Measurements from ENCODE around the gene MAFG. TPM values are rescaled to one million over a fixed set of nuclear protein-coding genes. Genes with fewer than 3 reads are reported as not detected.
"Not testable (repeated sequence)": the region's sequence is repeated elsewhere in the genome, so short reads cannot be mapped to it uniquely, and the experiment has no call there.

MAFG gene
- total and polyA plus RNA-seq, 5 donors from 2014 or later: 2.2 to 14.3 (median 2.7) TPM

DNA sequence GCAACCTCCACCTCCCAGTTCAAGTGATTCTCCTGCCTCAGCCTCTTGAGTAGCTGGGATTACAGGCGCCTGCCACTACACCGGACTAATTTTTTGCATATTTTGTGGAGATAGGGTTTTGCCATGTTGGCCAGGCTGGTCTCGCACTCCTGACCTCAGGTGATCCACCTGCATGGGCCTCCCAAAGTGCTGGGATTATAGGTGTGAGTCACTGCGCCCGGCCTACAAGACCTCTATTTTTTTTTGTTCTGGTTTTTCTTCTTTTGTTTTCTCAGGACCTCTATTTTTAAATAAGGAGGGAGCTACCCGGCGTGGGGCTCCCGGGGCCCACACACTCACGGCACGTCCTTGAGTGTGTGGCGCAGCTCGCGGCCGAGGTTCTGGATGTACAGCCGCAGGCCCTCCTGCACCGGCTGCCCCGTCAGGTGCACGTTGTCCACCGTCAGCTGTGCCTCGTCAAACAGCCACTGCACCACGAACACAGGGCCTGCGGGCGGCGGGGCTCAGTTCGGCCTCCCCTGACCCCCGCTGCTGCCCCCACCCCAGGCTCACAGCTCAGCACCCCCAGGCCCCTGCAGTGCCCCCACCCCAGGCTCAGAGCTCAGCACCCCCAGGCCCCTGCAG lies 27.6 kb upstream of the MAFG start:
- H3K4me3 ChIP-seq (ENCODE audit: low read depth, low read length): no peak overlapping the region
- Mint-ChIP-seq H3K4me3 (no peak overlapping the region), H3K9me3 (peaks cover 0 to 1% (median 0%) of the 10 kb centered on the region in 7 donors), H3K36me3 (no peaks in the 10 kb centered on the region), H3K4me1 (peaks cover 0 to 24% (median 0%) of the 10 kb centered on the region in 4 donors), H3K27me3 (peaks cover 13% of the 10 kb centered on the region), H3K27ac (no peak overlapping the region)
- H3K27ac ChIP-seq (ENCODE audit: insufficient read depth, low read length, poor library complexity, severe bottlenecking): no peak overlapping the region
- no peaks in the 10 kb centered on the region for H3K9me3 ChIP-seq (ENCODE audit: control insufficient read depth in 2 of 2, low read length in 2 of 2)
- DNase-seq (no peak), ATAC-seq (ENCODE audit: low read depth in 2 of 2) (no peak)
- H3K4me1 ChIP-seq (ENCODE audit: control insufficient read depth, insufficient read depth, low read length, poor library complexity, severe bottlenecking): peaks cover 18% of the 10 kb centered on the region
- H3K36me3 ChIP-seq (ENCODE audit: control insufficient read depth, insufficient read depth, low read length): no peaks in the 10 kb centered on the region
- H3K27me3 ChIP-seq (ENCODE audit: control insufficient read depth, insufficient read depth, low read length): peaks cover 5% of the 10 kb centered on the region

DNA sequence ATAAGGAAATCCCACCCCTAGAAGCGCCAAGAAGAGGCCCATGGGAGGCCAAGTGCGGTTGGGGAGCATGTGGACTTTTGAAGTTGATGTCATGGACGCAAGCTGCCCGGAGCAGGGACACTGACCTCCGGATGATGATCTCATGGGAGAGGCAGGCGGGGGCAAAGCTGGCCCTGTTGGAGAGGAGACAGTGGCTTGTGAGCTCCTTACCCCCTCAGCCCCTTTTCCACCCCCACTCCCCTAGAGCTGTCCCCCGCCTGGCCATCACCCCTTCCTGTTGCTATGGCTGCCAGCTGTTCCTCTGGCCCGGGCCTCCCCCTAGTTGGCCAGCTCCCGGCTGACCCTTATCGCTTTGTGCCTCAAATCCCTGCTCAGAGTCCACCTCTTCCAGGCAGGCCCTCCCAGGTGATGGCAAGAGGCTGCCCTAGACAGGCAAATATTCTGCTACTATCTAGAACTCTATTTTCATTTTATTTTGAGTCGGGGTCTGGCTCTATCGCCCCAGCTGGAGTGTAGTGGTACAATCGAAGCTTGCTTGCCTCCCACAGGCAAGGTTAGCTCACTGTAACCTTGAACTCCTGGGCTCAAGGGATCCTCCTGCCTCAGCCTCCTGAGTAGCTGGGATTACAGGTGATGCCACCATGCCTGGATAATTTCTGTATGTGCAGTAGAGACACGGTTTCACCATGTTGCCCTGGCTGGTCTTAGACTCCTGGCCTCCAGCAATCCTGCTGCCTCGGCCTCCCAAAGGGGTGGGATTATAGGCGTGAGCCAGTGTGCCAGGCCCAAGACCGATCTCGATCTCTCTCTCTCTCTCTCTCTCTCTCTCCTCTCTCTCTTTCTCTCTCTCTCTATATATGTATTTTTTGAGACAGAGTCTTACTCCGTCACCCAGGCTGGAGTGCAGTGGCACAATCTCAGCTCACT lies 26.9 kb upstream of the MAFG start:
- H3K4me1 Mint-ChIP-seq: peaks cover 0 to 24% (median 0%) of the 10 kb centered on the region in 4 donors
- ATAC-seq (ENCODE audit: low read depth in 2 of 2) (no peak), DNase-seq (no peak)
- Histone ChIP-seq H3K36me3 (ENCODE audit: control insufficient read depth, insufficient read depth, low read length) (no peaks in the 10 kb centered on the region), H3K9me3 (ENCODE audit: control insufficient read depth in 2 of 2, low read length in 2 of 2) (no peaks in the 10 kb centered on the region), H3K4me3 (ENCODE audit: low read depth, low read length) (no peak overlapping the region), H3K4me1 (ENCODE audit: control insufficient read depth, insufficient read depth, low read length, poor library complexity, severe bottlenecking) (peaks cover 13% of the 10 kb centered on the region), H3K27ac (ENCODE audit: insufficient read depth, low read length, poor library complexity, severe bottlenecking) (no peak overlapping the region), H3K27me3 (ENCODE audit: control insufficient read depth, insufficient read depth, low read length) (peaks cover 5% of the 10 kb centered on the region)
- no peaks in the 10 kb centered on the region for H3K36me3 Mint-ChIP-seq
- H3K4me3 Mint-ChIP-seq: no peak overlapping the region
- H3K9me3 Mint-ChIP-seq: peaks cover 0 to 1% (median 0%) of the 10 kb centered on the region in 7 donors
- H3K27ac Mint-ChIP-seq: no peak overlapping the region
- peaks cover 13% of the 10 kb centered on the region for H3K27me3 Mint-ChIP-seq

DNA sequence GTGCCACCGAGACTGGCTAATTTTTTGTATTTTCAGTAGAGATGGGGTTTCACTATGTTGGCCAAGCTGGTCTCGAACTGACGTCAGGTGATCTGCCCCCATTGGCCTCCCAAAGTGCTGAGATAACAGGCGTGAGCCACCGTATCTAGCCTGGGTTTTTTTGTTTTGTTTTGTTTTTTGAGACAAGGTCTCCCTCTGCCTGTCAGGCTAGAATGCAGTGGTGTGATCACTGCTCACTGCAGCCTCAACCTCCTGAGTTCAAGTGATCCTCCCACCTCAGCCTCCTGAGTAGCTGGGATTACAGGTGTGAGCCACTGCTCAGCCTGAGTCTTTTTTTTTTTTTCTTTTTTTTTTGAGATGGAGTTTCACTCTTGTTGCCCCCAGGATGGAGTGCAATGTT lies 25.9 kb upstream of the MAFG start:
- H3K27me3 Mint-ChIP-seq; H3K9me3 ChIP-seq (ENCODE audit: control insufficient read depth in 2 of 2, low read length in 2 of 2); H3K4me1 ChIP-seq (ENCODE audit: control insufficient read depth, insufficient read depth, low read length, poor library complexity, severe bottlenecking); H3K4me3 ChIP-seq (ENCODE audit: low read depth, low read length); H3K9me3 Mint-ChIP-seq; H3K27me3 ChIP-seq (ENCODE audit: control insufficient read depth, insufficient read depth, low read length); H3K4me3 Mint-ChIP-seq; H3K27ac Mint-ChIP-seq; H3K36me3 Mint-ChIP-seq; ATAC-seq (ENCODE audit: low read depth in 2 of 2); H3K27ac ChIP-seq (ENCODE audit: insufficient read depth, low read length, poor library complexity, severe bottlenecking); H3K36me3 ChIP-seq (ENCODE audit: control insufficient read depth, insufficient read depth, low read length): not testable (repeated sequence)
- peak in 1 of 3 donors; percentile 35 for DNase-seq
- H3K4me1 Mint-ChIP-seq: peaks cover 0 to 18% (median 0%) of the 10 kb centered on the region in 4 donors

DNA sequence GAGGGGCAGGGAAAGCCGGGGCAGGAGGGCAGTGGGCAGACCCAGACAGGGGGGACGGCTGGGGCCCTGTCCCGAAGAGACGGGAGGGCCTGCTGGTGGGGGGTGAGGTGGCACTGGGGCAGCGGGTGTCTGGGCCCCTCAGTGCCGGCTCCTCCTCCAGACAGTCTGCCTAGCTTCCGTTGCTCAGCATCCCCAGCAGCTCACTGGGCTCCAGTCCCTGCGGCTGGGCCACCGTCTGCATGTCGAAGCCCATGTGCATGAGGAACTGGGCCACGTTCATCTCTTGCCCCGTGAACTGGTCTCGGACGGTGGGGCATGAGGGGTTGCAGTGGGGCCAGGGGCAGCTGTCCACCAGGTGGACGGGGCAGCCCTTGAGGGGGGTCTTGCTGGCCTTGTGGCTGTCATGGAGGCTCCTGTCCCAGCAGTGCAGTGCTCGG lies 25.3 kb upstream of the MAFG start:
- Mint-ChIP-seq H3K36me3 (no peaks in the 10 kb centered on the region), H3K27me3 (peaks cover 8% of the 10 kb centered on the region), H3K4me1 (peaks cover 0 to 17% (median 0%) of the 10 kb centered on the region in 4 donors), H3K9me3 (peaks cover 0 to 1% (median 0%) of the 10 kb centered on the region in 7 donors), H3K4me3 (no peak overlapping the region), H3K27ac (no peak overlapping the region)
- DNase-seq (no peak), ATAC-seq (ENCODE audit: low read depth in 2 of 2) (no peak)
- no peak overlapping the region for H3K27ac ChIP-seq (ENCODE audit: insufficient read depth, low read length, poor library complexity, severe bottlenecking)
- H3K27me3 ChIP-seq (ENCODE audit: control insufficient read depth, insufficient read depth, low read length): no peaks in the 10 kb centered on the region
- H3K36me3 ChIP-seq (ENCODE audit: control insufficient read depth, insufficient read depth, low read length): no peaks in the 10 kb centered on the region
- no peaks in the 10 kb centered on the region for H3K9me3 ChIP-seq (ENCODE audit: control insufficient read depth in 2 of 2, low read length in 2 of 2)
- H3K4me3 ChIP-seq (ENCODE audit: low read depth, low read length): no peak overlapping the region
- peaks cover 7% of the 10 kb centered on the region for H3K4me1 ChIP-seq (ENCODE audit: control insufficient read depth, insufficient read depth, low read length, poor library complexity, severe bottlenecking)

DNA sequence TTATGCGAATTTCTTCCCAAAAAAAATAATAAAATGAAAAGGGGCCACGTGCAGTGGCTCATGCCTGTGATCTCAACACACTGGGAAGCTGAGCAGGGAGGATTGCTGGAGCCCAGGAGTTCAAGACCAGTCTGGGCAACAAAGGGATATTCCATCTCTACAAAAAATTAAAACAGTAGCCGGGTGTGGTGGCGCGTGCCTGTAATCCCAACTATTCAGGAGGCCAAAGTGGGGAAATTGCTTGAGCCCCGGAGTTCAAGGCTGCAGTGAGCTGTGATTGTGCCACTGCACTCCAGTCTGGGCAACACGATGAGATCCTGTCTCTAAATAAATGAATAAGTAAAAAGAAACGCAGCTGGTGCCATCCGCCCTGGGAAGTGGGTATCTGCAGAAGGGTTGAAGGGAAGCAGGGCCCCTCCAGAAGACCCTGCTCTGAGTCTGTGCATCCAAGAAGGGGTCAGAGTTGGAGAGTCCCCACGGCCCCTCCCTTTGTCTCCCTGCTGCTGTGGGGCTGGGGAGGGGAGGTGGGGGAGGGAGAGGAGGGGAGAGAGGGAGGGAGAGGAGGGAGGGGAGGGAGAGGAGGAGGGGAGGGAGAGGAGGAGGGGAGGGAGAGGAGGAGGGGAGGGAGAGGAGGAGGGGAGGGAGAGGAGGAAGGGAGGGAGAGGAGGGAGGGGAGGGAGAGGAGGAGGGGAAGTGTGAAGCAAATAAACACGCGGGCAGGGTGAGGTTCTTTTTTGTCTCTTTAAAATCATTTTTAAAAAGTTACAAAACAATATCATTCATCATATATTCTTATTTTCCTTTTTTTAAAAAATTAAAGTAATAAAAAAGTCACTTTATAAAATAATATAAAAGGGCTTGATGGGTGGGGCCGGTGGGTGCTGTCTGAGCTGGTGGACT lies 24.5 kb upstream of the MAFG start:
- no peaks in the 10 kb centered on the region for H3K36me3 Mint-ChIP-seq
- Histone ChIP-seq H3K4me1 (ENCODE audit: control insufficient read depth, insufficient read depth, low read length, poor library complexity, severe bottlenecking) (peaks cover 7% of the 10 kb centered on the region), H3K9me3 (ENCODE audit: control insufficient read depth in 2 of 2, low read length in 2 of 2) (no peaks in the 10 kb centered on the region), H3K27ac (ENCODE audit: insufficient read depth, low read length, poor library complexity, severe bottlenecking) (no peak overlapping the region), H3K36me3 (ENCODE audit: control insufficient read depth, insufficient read depth, low read length) (no peaks in the 10 kb centered on the region), H3K4me3 (ENCODE audit: low read depth, low read length) (no peak overlapping the region), H3K27me3 (ENCODE audit: control insufficient read depth, insufficient read depth, low read length) (no peaks in the 10 kb centered on the region)
- H3K27ac Mint-ChIP-seq: no peak overlapping the region
- peaks cover 0 to 1% (median 0%) of the 10 kb centered on the region in 7 donors for H3K9me3 Mint-ChIP-seq
- H3K27me3 Mint-ChIP-seq: peaks cover 8% of the 10 kb centered on the region
- no peak for DNase-seq
- no peak for ATAC-seq (ENCODE audit: low read depth in 2 of 2)
- H3K4me3 Mint-ChIP-seq: peak overlapping the region in 1 of 4 donors; percentile 59
- H3K4me1 Mint-ChIP-seq: peaks cover 0 to 15% (median 0%) of the 10 kb centered on the region in 4 donors

DNA sequence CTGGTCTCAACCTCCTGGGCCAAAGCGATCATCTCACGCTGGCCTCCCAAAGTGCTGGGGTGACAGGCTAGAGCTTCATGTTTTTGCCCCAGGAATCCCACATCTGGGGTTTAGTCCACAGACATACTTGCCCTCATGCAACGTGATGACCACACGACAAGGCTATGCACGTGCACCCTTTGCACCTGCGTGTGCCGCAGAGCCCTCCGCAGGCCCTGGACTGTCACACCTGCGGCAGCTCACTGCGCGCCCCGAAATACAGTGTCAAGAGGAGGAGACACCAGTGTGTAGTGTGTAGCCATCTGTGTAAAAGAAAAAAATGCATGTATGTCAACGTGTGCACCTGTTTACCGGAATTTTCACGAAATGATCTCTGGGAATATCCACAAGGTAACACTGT lies 23.0 kb upstream of the MAFG start:
- Mint-ChIP-seq H3K4me1 (peaks cover 0 to 15% (median 0%) of the 10 kb centered on the region in 4 donors), H3K36me3 (no peaks in the 10 kb centered on the region), H3K4me3 (no peak overlapping the region), H3K9me3 (no peaks in the 10 kb centered on the region), H3K27me3 (peaks cover 8% of the 10 kb centered on the region), H3K27ac (peak overlapping the region in 1 of 3 donors; percentile 20)
- Histone ChIP-seq H3K36me3 (ENCODE audit: control insufficient read depth, insufficient read depth, low read length) (no peaks in the 10 kb centered on the region), H3K4me3 (ENCODE audit: low read depth, low read length) (no peak overlapping the region), H3K9me3 (ENCODE audit: control insufficient read depth in 2 of 2, low read length in 2 of 2) (no peaks in the 10 kb centered on the region), H3K27me3 (ENCODE audit: control insufficient read depth, insufficient read depth, low read length) (no peaks in the 10 kb centered on the region), H3K27ac (ENCODE audit: insufficient read depth, low read length, poor library complexity, severe bottlenecking) (no peak overlapping the region), H3K4me1 (ENCODE audit: control insufficient read depth, insufficient read depth, low read length, poor library complexity, severe bottlenecking) (peaks cover 7% of the 10 kb centered on the region)
- ATAC-seq (ENCODE audit: low read depth in 2 of 2): no peak
- no peak for DNase-seq

DNA sequence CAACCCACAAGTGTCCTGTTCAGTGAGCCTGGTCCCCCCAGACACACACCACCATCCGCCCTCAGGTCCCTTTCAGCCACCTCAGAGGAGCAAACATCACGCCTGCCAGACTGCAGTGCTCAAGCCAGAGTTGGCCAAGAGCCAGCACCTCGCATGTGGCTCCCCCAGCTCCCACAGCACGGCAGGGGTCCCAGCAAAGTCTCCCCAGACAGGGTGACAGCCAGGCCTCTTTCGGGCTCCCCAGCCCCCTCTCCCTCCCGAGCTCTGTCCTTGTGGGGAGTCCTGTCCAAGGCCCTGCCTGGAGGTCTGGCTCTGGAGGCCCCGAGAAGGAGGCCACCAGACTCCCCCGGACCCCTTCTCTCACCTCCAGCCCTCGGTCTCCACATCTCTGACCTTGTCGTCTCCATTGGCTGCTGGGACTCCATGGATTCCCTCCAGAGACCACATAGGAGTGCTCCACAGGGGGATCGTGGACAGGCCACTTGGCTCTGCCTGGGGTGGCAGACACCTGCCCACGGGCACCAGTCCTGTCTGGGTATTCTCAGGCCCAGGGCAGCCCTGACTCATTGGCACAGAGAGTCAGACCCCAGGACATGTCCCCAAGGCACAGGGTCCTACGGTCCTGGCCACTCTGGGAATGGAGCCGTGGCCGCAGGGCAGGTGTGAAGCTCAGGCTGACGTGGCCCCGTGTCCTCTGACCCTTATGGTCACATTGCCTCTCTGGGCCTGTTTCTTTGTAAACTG lies 21.3 kb upstream of the MAFG start:
- no peaks in the 10 kb centered on the region for H3K36me3 ChIP-seq (ENCODE audit: control insufficient read depth, insufficient read depth, low read length)
- H3K27ac ChIP-seq (ENCODE audit: insufficient read depth, low read length, poor library complexity, severe bottlenecking): no peak overlapping the region
- ATAC-seq (ENCODE audit: low read depth in 2 of 2): no peak
- Mint-ChIP-seq H3K9me3 (no peaks in the 10 kb centered on the region), H3K36me3 (no peaks in the 10 kb centered on the region), H3K4me3 (no peak overlapping the region), H3K4me1 (peaks cover 0 to 15% (median 0%) of the 10 kb centered on the region in 4 donors), H3K27ac (no peak overlapping the region), H3K27me3 (peaks cover 8% of the 10 kb centered on the region)
- peaks cover 7% of the 10 kb centered on the region for H3K4me1 ChIP-seq (ENCODE audit: control insufficient read depth, insufficient read depth, low read length, poor library complexity, severe bottlenecking)
- H3K27me3 ChIP-seq (ENCODE audit: control insufficient read depth, insufficient read depth, low read length): no peaks in the 10 kb centered on the region
- no peaks in the 10 kb centered on the region for H3K9me3 ChIP-seq (ENCODE audit: control insufficient read depth in 2 of 2, low read length in 2 of 2)
- no peak overlapping the region for H3K4me3 ChIP-seq (ENCODE audit: low read depth, low read length)
- DNase-seq: no peak
